GM12878 (cell line): ENCODE measurements around the gene PTPRN2.

Source experiments
- BCL11A ChIP-seq: IDR thresholded peaks from 2 replicates; pipeline ENCODE4 v1.6.1; 2011; ENCODE audit warnings: low read depth, low read length
- BRCA1 ChIP-seq: IDR thresholded peaks from 2 replicates; pipeline ENCODE4 v1.6.1; 2011; ENCODE audit warnings: low read depth, low read length, improper control_type of control experiment
- CBFB ChIP-seq: IDR thresholded peaks from 2 replicates; pipeline ENCODE4 v1.6.1; 2016; ENCODE audit warnings: antibody characterized with exemption, low read depth
- CTCF ChIP-seq, 3 experiments: IDR thresholded peaks in 2 of 3; conservative IDR thresholded peaks in 1 of 3; 2 replicates each; pipeline ENCODE4 v1.5.1; 2011; ENCODE audit warnings: low read depth in 3 of 3, low read length in 3 of 3, mild to moderate bottlenecking in 3 of 3, control low read depth in 2 of 3, moderate library complexity in 2 of 3, inconsistent platforms in 1 of 3, mixed read lengths in 1 of 3; ENCODE audit not compliant: control insufficient read depth in 2 of 3, insufficient read depth in 1 of 3; ENCODE audit errors: extremely low read depth in 1 of 3
- EGR1 ChIP-seq, 2 experiments: IDR thresholded peaks; 1 replicate in 1 of 2; 2 replicates in 1 of 2; pipeline ENCODE4 v1.6.1; 2011 to 2012; ENCODE audit warnings: low read depth in 2 of 2, low read length in 2 of 2, borderline replicate concordance in 1 of 2, mild to moderate bottlenecking in 1 of 2, moderate library complexity in 1 of 2
- EZH2 ChIP-seq: IDR thresholded peaks from 2 replicates; pipeline ENCODE4 v1.6.1; 2012; ENCODE audit warnings: low read depth, mild to moderate bottlenecking, control low read depth, inconsistent platforms, low read length, borderline replicate concordance; ENCODE audit not compliant: control insufficient read depth
- JUND ChIP-seq: IDR thresholded peaks from 2 replicates; pipeline ENCODE4 v1.6.1; 2012; ENCODE audit warnings: low read depth, mild to moderate bottlenecking, low read length, improper control_type of control experiment, moderate library complexity
- RFX5 ChIP-seq: IDR thresholded peaks from 2 replicates; pipeline ENCODE4 v1.6.1; 2011; ENCODE audit warnings: low read depth, low read length, improper control_type of control experiment
- ZNF274 ChIP-seq: IDR thresholded peaks from one replicate; pipeline ENCODE4 v1.8.0; 2011; ENCODE audit not compliant: insufficient read length, insufficient read depth

GRCh38 chr7:158348446-158348845, 239.2 kb downstream of the PTPRN2 start:
- TF ChIP-seq RFX5 (no peak), CBFB (no peak), EGR1 (IDR thresholded peaks at IDR 0.05; ENCODE audit: borderline replicate concordance in 1 of 2, low read depth in 2 of 2, low read length in 2 of 2) (no peak), ZNF274 (no peak), EZH2 (no peak), JUND (no peak), CTCF (IDR thresholded peaks at IDR 0.05 in 2 of 3, conservative IDR thresholded peaks at IDR 0.05 in 1 of 3; ENCODE audit: control insufficient read depth in 2 of 3, extremely low read depth in 1 of 3, insufficient read depth in 1 of 3, low read depth in 3 of 3, low read length in 3 of 3) (no peak), BRCA1 (no peak), BCL11A (no peak)
